Measurements from ENCODE around the gene ATG5. TPM values are rescaled to one million over a fixed set of nuclear protein-coding genes. Genes with fewer than 3 reads are reported as not detected.

ATG5 gene
- total and polyA plus RNA-seq, 9 of the 15 experiments (the other 6 are each of a cell fraction or from before 2014, with no cell fraction given), result 29.0 to 80.0 (median 53.2) TPM

GRCh38 chr6:106146852-106147351 is 178.7 kb downstream of the ATG5 start (continued):
- no peak for TF ChIP-seq MECOM (CRISPR knock-in tag; IDR thresholded peaks at IDR 0.05)
- peak; percentile 66 for TF ChIP-seq ZNF316 (IDR thresholded peaks at IDR 0.05)
- TF ChIP-seq ZNF124 (CRISPR knock-in tag; IDR thresholded peaks at IDR 0.05), result no peak
- no peak for TF ChIP-seq GTF2B (IDR thresholded peaks at IDR 0.05; ENCODE audit: extremely low read depth, insufficient read length)
- no peak for TF ChIP-seq FOXK2 (conservative IDR thresholded peaks at IDR 0.05 in 1 of 2, IDR thresholded peaks at IDR 0.05 in 1 of 2; ENCODE audit: low read depth in 2 of 2)
- no peak for TF ChIP-seq EP300 (IDR thresholded peaks at IDR 0.05; ENCODE audit: low read length)
- no peak for TF ChIP-seq RBFOX2 (IDR thresholded peaks at IDR 0.05; ENCODE audit: low read depth, low read length)
- TF ChIP-seq FUS (optimal IDR thresholded peaks at IDR 0.05; ENCODE audit: low read depth, low read length), result no peak
- no peak for TF ChIP-seq SMARCC2 (IDR thresholded peaks at IDR 0.05; ENCODE audit: low read depth)
- TF ChIP-seq ZNF589 (CRISPR knock-in tag; IDR thresholded peaks at IDR 0.05; ENCODE audit: low read depth), result no peak
- no peak for TF ChIP-seq SREBF1 (IDR thresholded peaks at IDR 0.05; ENCODE audit: borderline replicate concordance, low read depth, low read length)
- no peak for TF ChIP-seq FOXA1 (IDR thresholded peaks at IDR 0.05; ENCODE audit: borderline replicate concordance)
- no peak for TF ChIP-seq SAFB2 (IDR thresholded peaks at IDR 0.05; ENCODE audit: borderline replicate concordance, low read depth, low read length, severe bottlenecking)
- TF ChIP-seq PBX2 (CRISPR knock-in tag; IDR thresholded peaks at IDR 0.05; ENCODE audit: low read depth), result no peak
- TF ChIP-seq PBX2 (tag; conservative IDR thresholded peaks at IDR 0.05; ENCODE audit: low read depth), result peak; percentile 75
- TF ChIP-seq EGR1 (conservative IDR thresholded peaks at IDR 0.05), result no peak
- TF ChIP-seq ARID3A (IDR thresholded peaks at IDR 0.05; ENCODE audit: borderline replicate concordance, low read depth, low read length), result no peak
- no peak for TF ChIP-seq ZBTB5 (IDR thresholded peaks at IDR 0.05)
- TF ChIP-seq MEIS2 (IDR thresholded peaks at IDR 0.05; ENCODE audit: partially characterized antibody), result peak; percentile 55
- no peak for TF ChIP-seq POLR3A (IDR thresholded peaks at IDR 0.05; ENCODE audit: borderline replicate concordance, extremely low read depth, insufficient read depth, insufficient read length)
- TF ChIP-seq SRF (CRISPR knock-in tag; IDR thresholded peaks at IDR 0.05), result no peak
- no peak for TF ChIP-seq COPS2 (conservative IDR thresholded peaks at IDR 0.05)
- no peak for TF ChIP-seq PTBP1 (IDR thresholded peaks at IDR 0.05; ENCODE audit: low read depth, low read length)
- TF ChIP-seq HIVEP1 (CRISPR knock-in tag; IDR thresholded peaks at IDR 0.05), result no peak

All from K562 (cell line).